Right cardiac atrium (tissue), 5 donors: ENCODE data around the gene WDFY2. TPM values are rescaled to one million over a fixed set of nuclear protein-coding genes. Genes with fewer than 3 reads are reported as not detected.
A peak's percentile ranks its signal among the peaks of the same experiment; 100 is the strongest.
"Not testable (repeated sequence)": the region's sequence is repeated elsewhere in the genome, so short reads cannot be mapped to it uniquely, and the experiment has no call there.

Experiments used
- ATAC-seq, 2 donors: fragments of 200-7000 bp; cut with Tn5 transposase; one replicate each; pipeline versions ENCODE4 v1.8.0 to v1.9.1; 2020; ENCODE audit warnings: moderate library complexity in 2 of 2, mild to moderate bottlenecking in 1 of 2
- DNase-seq, 3 donors: peaks; one replicate each; pipeline ENCODE4 v3.0.0-alpha.2; 2020
- H3K27ac ChIP-seq: one replicate; pipeline ENCODE4 v1.5.1; 2013; ENCODE audit warnings: mild to moderate bottlenecking, low read length, control low read depth, moderate library complexity
- H3K27me3 ChIP-seq: one replicate; pipeline ENCODE4 v1.6.1; 2013; ENCODE audit not compliant: control insufficient read depth, insufficient read depth
- H3K4me1 ChIP-seq: one replicate; pipeline ENCODE4 v1.6.1; 2013; ENCODE audit warnings: low read length; ENCODE audit not compliant: control insufficient read depth, insufficient read depth
- H3K4me3 ChIP-seq: one replicate; pipeline ENCODE4 v1.5.1; 2013; ENCODE audit warnings: low read length, control low read depth
- H3K9me3 ChIP-seq: one replicate; pipeline ENCODE4 v1.6.1; 2013; ENCODE audit warnings: low read length; ENCODE audit not compliant: control insufficient read depth
- WGBS: extraction: QIAGEN DNeasy Blood & Tissue Kit; methylation state at CpG from one replicate; pipeline ENCODE4 v1.1.7; 2013; 5-methylcytosine and 5-hydroxymethylcytosine counted together
- intact Hi-C, 4 donors: fragments of 100-400 bp; cut with DNase I; formaldehyde crosslinking; loops; one replicate each; pipeline versions ENCODE4 v1.11.0 to v1.14.0; 2022 to 2023
- long read RNA-seq, 4 donors: library from polyadenylated mRNA; unstranded; transcript quantifications; one replicate each; pipeline ENCODE4 v2.0.0, GENCODE V29; 2020 to 2021
- polyA plus RNA-seq: library from polyadenylated mRNA; stranded (reverse); fragments of 200-250 nt; gene quantifications from one replicate; pipeline ENCODE4 v1.2.3, GENCODE V29; 2013
- total RNA-seq, 4 donors: library from RNA; stranded (reverse); fragmentation: NEBNext Ultra II Directional; extraction: Animal tissue kit (Norgen Biotek cat#: 25700); gene quantifications; one replicate each; pipeline ENCODE4 v1.2.1, GENCODE V29; 2021
- donor health status: healthy with polysubstance abuse.
- donor health status: DM: no; HTN: yes; CAD: no.
- donor health status: DM: no; HTN: no; CAD: no.
- donor health status: DM: no; HTN: yes; CAD: no; lungs with severe emphysema.
- donor health status: DM: yes; HTN: yes; CAD: no.

WDFY2 gene
- total RNA-seq (1 to 10 TPM; 4.9 to 7.9 (median 6.4) TPM), polyA plus RNA-seq (2.6 TPM)
- long read RNA-seq, donor 1, full-length matches to known transcripts, result 10 of 18 reads
- long read RNA-seq, donor 1, partial matches to known transcripts, result 2 of 18 reads
- long read RNA-seq, donor 1, other reads (novel, unspliced or antisense), result 6 of 18 reads
- long read RNA-seq, donor 2, full-length matches to known transcripts, result 4 of 4 reads
- long read RNA-seq, donor 2, partial matches to known transcripts, result 0 of 4 reads
- long read RNA-seq, donor 2, other reads (novel, unspliced or antisense), result 0 of 4 reads
- long read RNA-seq, donor 3, full-length matches to known transcripts, result 21 of 38 reads
- long read RNA-seq, donor 3, partial matches to known transcripts, result 7 of 38 reads
- long read RNA-seq, donor 3, other reads (novel, unspliced or antisense), result 10 of 38 reads
- long read RNA-seq, donor 4, full-length matches to known transcripts, result 2 of 5 reads
- long read RNA-seq, donor 4, partial matches to known transcripts, result 0 of 5 reads
- long read RNA-seq, donor 4, other reads (novel, unspliced or antisense), result 3 of 5 reads

- intact Hi-C loops, result loop anchor here (5.0 to 10.0 kb wide), 4 partner anchors 132 to 221 kb away; partner anchors contain the start of genes INTS6 (in 3 of the 4) and DHRS12 (in 2 of the 4)
Observed at GRCh38 chr13:51583875-51584730, at the start of gene WDFY2. TSS of gene WDFY2 (plus strand) at chr13:51584462. CDS start at chr13:51584688, 226 bp downstream.

GRCh38 chr13:51538591-51539179 is 45.6 kb upstream of the WDFY2 start:
- Histone ChIP-seq H3K27ac (no peak overlapping the region), H3K4me1 (peaks cover 2% of the 10 kb centered on the region), H3K27me3 (no peaks in the 10 kb centered on the region), H3K9me3 (no peaks in the 10 kb centered on the region), H3K4me3 (no peak overlapping the region)
- intact Hi-C loops, result no loop called here
- ATAC-seq (no peak), DNase-seq (no peak)
- 65% methylated on average over 9 of the region's 9 CpGs for WGBS

More at GRCh38 chr13:51583875-51584730, at the start of gene WDFY2:
- no peaks in the 10 kb centered on the region for H3K27me3 ChIP-seq
- H3K27ac ChIP-seq, result peak within 1 kb of the TSS; percentile 91
- DNase-seq (peak; percentile 99 to 100 (median 100)), ATAC-seq (peak; percentile 97)
- H3K4me3 ChIP-seq, result peak within 1 kb of the TSS; percentile 56
- under 1% methylated on average over 81 of the region's 81 CpGs for WGBS
- no peaks in the 10 kb centered on the region for H3K9me3 ChIP-seq
- no peaks in the 10 kb centered on the region for H3K4me1 ChIP-seq

DNA sequence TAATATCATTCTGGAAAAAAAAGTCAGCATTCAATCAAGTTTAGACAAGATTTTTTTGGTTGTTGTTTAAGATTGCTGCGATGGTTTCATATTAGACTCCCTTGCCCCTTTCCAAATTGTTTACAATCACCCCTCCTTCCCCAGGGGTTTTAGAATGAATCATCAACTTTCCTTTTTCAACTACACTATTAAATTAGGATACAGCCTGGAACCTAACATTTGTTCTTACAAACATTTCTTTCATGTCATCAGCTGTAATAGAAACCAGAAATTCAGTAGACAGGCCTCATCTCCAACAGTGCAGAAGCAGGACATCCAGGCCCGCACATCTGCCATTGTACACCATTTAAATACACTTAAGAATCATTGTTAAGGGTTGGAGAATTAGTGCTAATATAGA is 44.4 kb upstream of the WDFY2 start:
- no peak overlapping the region for H3K27ac ChIP-seq
- ATAC-seq (peak in 1 of 2 donors; percentile 69), DNase-seq (no peak)
- intact Hi-C loops, result no loop called here
- H3K9me3 ChIP-seq, result no peaks in the 10 kb centered on the region
- no peaks in the 10 kb centered on the region for H3K27me3 ChIP-seq
- H3K4me1 ChIP-seq, result peaks cover 2% of the 10 kb centered on the region
- WGBS, result 63% methylated on average over 2 of the region's 2 CpGs
- H3K4me3 ChIP-seq, result no peak overlapping the region

GRCh38 chr13:51541037-51541436 is 43.2 kb upstream of the WDFY2 start:
- Histone ChIP-seq H3K4me3 (no peak overlapping the region), H3K9me3 (no peaks in the 10 kb centered on the region), H3K27ac (no peak overlapping the region), H3K27me3 (no peaks in the 10 kb centered on the region), H3K4me1 (peaks cover 2% of the 10 kb centered on the region)
- ATAC-seq (no peak), DNase-seq (no peak)
- intact Hi-C loops, result no loop called here
- 75% methylated on average over 3 of the region's 3 CpGs for WGBS

GRCh38 chr13:51541809-51542258 is 42.4 kb upstream of the WDFY2 start:
- intact Hi-C loops, result no loop called here
- no peaks in the 10 kb centered on the region for H3K9me3 ChIP-seq
- H3K4me1 ChIP-seq, result peaks cover 2% of the 10 kb centered on the region
- WGBS, result 31% methylated on average over 6 of the region's 6 CpGs
- no peak overlapping the region for H3K27ac ChIP-seq
- no peaks in the 10 kb centered on the region for H3K27me3 ChIP-seq
- ATAC-seq, result peak; percentile 11 to 38
- peak in 1 of 3 donors; percentile 36 for DNase-seq
- no peak overlapping the region for H3K4me3 ChIP-seq

GRCh38 chr13:51542346-51543242 is 41.7 kb upstream of the WDFY2 start:
- WGBS, result 44% methylated on average over 9 of the region's 9 CpGs
- H3K27ac ChIP-seq, result no peak overlapping the region
- H3K4me3 ChIP-seq, result peak overlapping the region; percentile 2
- ATAC-seq (peak; percentile 60 to 68), DNase-seq (peak in 1 of 3 donors; percentile 54)
- H3K27me3 ChIP-seq, result no peaks in the 10 kb centered on the region
- intact Hi-C loops, result no loop called here
- H3K9me3 ChIP-seq, result no peaks in the 10 kb centered on the region
- H3K4me1 ChIP-seq, result peaks cover 2% of the 10 kb centered on the region

GRCh38 chr13:51545446-51545845 is 38.8 kb upstream of the WDFY2 start:
- not testable (repeated sequence) for H3K9me3 ChIP-seq

GRCh38 chr13:51547425-51548176 is 36.7 kb upstream of the WDFY2 start:
- Histone ChIP-seq H3K27ac (no peak overlapping the region), H3K4me1 (no peaks in the 10 kb centered on the region), H3K27me3 (no peaks in the 10 kb centered on the region), H3K9me3 (no peaks in the 10 kb centered on the region), H3K4me3 (no peak overlapping the region)
- 90% methylated on average over 6 of the region's 6 CpGs for WGBS
- intact Hi-C loops, result no loop called here
- ATAC-seq (no peak), DNase-seq (no peak)

More at GRCh38 chr13:51545446-51545845, 38.8 kb upstream of the WDFY2 start:
- WGBS, result 89% methylated on average over 3 of the region's 3 CpGs
- H3K4me3 ChIP-seq, intact Hi-C loops, H3K27ac ChIP-seq, H3K27me3 ChIP-seq, DNase-seq, ATAC-seq, H3K4me1 ChIP-seq: not testable (repeated sequence)

- intact Hi-C loops, result no loop called here
- peak in 1 of 2 donors; percentile 26 for ATAC-seq
- Histone ChIP-seq H3K27me3 (no peaks in the 10 kb centered on the region), H3K9me3 (no peaks in the 10 kb centered on the region), H3K4me3 (no peak overlapping the region), H3K27ac (no peak overlapping the region), H3K4me1 (no peaks in the 10 kb centered on the region)
- WGBS, result 65% methylated on average over 3 of the region's 3 CpGs
- peak in 2 of 3 donors; percentile 50 to 55 for DNase-seq
Observed at GRCh38 chr13:51549050-51549449, 35.2 kb upstream of the WDFY2 start.
